ENCODE results near the gene CD274. TPM values are rescaled to one million over a fixed set of nuclear protein-coding genes. Genes with fewer than 3 reads are reported as not detected.

CD274 gene
- polyA plus RNA-seq, 1 donor from 2014 or later: 0.16 TPM

DNA sequence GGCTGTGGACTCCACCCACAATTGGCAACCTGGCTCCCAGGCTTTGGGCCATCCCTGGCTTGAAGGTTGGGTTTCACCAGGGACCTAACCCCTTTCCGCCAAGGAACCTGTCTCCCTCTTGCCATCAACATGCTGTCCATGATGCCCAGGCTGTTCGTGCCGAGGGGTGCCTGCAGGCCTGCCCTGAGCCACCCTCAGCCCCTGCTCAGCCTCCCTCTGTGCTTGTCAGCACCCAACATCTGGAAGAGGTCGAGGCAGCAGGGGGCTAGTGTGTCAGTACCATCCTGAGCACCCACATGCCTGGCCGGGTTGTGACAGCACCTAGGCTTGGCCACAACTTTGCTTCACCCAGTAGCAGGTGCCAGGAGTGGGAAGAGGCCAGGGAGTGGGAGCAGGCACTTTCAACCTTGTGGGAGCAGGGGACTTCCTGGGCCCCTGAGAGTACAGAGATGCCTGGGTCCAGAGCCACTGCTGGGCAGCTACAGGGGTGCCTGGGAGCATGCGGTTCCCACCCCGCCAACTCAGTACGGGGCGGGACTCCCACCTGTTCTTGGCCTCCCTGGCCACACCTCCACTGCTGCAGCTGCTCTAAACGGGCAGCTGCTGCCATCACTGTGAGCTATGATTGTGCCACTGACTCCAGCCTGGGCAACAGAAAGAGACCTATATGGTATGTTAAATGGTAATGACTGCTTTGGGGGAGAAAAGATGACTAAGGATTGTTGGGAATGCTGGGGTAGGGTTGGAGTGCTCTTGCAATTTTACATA lies 66.3 kb downstream of the CD274 start:
- Histone ChIP-seq H3K9ac (ENCODE audit: low read length) (no peak overlapping the region), H3K4me3 (ENCODE audit: low read length) (no peak overlapping the region), H3K9me2 (ENCODE audit: insufficient read depth, low read length) (no peaks in the 10 kb centered on the region), H3K9me3 (ENCODE audit: low read length) (no peaks in the 10 kb centered on the region), H2AFZ (ENCODE audit: low read depth, low read length) (no peak overlapping the region), H3K27ac (ENCODE audit: low read length) (no peak overlapping the region), H3K36me3 (ENCODE audit: insufficient read depth, low read length) (no peaks in the 10 kb centered on the region), H4K20me1 (ENCODE audit: insufficient read depth) (no peaks in the 10 kb centered on the region), H3K79me2 (replicated peaks; ENCODE audit: insufficient read depth, low read length) (no peaks in the 10 kb centered on the region), H3F3A (ENCODE audit: insufficient read depth, low read length, poor library complexity, severe bottlenecking) (no peaks in the 10 kb centered on the region), H3K4me2 (ENCODE audit: low read length) (no peak overlapping the region), H3K27me3 (ENCODE audit: insufficient read depth, low read depth, low read length) (no peaks in the 10 kb centered on the region)
- TF ChIP-seq SMC3 (conservative IDR thresholded peaks at IDR 0.05; ENCODE audit: poor library complexity): no peak
- TF ChIP-seq TAF1 (IDR thresholded peaks at IDR 0.05; ENCODE audit: low read depth): no peak
- TF ChIP-seq, protein P1, sequence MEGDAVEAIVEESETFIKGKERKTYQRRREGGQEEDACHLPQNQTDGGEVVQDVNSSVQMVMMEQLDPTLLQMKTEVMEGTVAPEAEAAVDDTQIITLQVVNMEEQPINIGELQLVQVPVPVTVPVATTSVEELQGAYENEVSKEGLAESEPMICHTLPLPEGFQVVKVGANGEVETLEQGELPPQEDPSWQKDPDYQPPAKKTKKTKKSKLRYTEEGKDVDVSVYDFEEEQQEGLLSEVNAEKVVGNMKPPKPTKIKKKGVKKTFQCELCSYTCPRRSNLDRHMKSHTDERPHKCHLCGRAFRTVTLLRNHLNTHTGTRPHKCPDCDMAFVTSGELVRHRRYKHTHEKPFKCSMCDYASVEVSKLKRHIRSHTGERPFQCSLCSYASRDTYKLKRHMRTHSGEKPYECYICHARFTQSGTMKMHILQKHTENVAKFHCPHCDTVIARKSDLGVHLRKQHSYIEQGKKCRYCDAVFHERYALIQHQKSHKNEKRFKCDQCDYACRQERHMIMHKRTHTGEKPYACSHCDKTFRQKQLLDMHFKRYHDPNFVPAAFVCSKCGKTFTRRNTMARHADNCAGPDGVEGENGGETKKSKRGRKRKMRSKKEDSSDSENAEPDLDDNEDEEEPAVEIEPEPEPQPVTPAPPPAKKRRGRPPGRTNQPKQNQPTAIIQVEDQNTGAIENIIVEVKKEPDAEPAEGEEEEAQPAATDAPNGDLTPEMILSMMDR (IDR thresholded peaks at IDR 0.05; ENCODE audit: poor library complexity, severe bottlenecking): no peak
- TF ChIP-seq EZH2 (IDR thresholded peaks at IDR 0.05; ENCODE audit: borderline replicate concordance, insufficient read depth, low read length, poor library complexity, severe bottlenecking): no peak
- no peak for TF ChIP-seq POLR2AphosphoS5 (IDR thresholded peaks at IDR 0.05)
- TF ChIP-seq RAD21 (conservative IDR thresholded peaks at IDR 0.05): no peak
- TF ChIP-seq MXI1 (conservative IDR thresholded peaks at IDR 0.05; ENCODE audit: poor library complexity, severe bottlenecking): no peak
- TF ChIP-seq EP300 (conservative IDR thresholded peaks at IDR 0.05; ENCODE audit: poor library complexity, severe bottlenecking): no peak
- TF ChIP-seq, protein P2, sequence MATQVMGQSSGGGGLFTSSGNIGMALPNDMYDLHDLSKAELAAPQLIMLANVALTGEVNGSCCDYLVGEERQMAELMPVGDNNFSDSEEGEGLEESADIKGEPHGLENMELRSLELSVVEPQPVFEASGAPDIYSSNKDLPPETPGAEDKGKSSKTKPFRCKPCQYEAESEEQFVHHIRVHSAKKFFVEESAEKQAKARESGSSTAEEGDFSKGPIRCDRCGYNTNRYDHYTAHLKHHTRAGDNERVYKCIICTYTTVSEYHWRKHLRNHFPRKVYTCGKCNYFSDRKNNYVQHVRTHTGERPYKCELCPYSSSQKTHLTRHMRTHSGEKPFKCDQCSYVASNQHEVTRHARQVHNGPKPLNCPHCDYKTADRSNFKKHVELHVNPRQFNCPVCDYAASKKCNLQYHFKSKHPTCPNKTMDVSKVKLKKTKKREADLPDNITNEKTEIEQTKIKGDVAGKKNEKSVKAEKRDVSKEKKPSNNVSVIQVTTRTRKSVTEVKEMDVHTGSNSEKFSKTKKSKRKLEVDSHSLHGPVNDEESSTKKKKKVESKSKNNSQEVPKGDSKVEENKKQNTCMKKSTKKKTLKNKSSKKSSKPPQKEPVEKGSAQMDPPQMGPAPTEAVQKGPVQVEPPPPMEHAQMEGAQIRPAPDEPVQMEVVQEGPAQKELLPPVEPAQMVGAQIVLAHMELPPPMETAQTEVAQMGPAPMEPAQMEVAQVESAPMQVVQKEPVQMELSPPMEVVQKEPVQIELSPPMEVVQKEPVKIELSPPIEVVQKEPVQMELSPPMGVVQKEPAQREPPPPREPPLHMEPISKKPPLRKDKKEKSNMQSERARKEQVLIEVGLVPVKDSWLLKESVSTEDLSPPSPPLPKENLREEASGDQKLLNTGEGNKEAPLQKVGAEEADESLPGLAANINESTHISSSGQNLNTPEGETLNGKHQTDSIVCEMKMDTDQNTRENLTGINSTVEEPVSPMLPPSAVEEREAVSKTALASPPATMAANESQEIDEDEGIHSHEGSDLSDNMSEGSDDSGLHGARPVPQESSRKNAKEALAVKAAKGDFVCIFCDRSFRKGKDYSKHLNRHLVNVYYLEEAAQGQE (IDR thresholded peaks at IDR 0.05; ENCODE audit: borderline replicate concordance): no peak

DNA sequence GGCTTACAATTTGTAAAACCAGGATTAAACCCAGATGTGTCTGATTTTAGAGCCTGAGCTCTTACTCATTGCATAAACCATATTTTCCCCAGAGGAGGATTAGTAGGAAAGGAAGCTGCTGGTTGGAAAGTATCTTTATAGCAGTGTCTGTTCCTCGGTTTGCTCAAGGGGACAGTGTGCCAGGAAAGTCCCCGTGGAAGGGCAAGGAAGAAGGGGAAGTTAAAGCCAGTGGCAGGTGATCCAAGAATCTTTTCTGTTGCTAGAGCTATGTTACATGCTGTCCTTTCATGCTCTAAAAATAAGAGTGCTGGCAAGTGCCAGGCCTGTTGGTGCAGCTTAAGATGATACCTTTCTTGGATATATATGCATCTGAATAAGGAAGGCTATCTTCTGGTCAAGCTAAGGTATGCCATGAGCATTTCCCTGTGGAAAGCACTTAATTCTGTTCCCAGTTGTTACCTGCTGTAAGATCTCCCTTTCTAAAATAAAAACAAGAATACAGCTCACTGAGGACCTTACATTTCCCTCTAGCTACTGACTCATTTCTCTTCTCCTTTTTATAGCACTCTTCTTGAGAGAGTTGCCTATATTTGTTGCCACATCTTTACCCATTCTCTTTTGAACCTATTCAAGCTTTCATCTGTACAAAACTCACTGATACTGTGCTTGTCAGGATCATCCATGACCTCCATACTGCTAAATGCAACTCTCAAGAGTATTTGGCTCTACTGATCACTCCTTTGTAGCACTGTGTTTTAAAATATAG lies 68.0 kb downstream of the CD274 start:
- H2AFZ ChIP-seq (ENCODE audit: low read depth, low read length): no peak overlapping the region
- no peak overlapping the region for H3K9ac ChIP-seq (ENCODE audit: low read length)
- H3K4me3 ChIP-seq (ENCODE audit: low read length): no peak overlapping the region
- H3K27ac ChIP-seq (ENCODE audit: low read length): no peak overlapping the region
- H3K9me2 ChIP-seq (ENCODE audit: insufficient read depth, low read length): no peaks in the 10 kb centered on the region
- no peaks in the 10 kb centered on the region for H3K9me3 ChIP-seq (ENCODE audit: low read length)
- no peaks in the 10 kb centered on the region for H3K79me2 ChIP-seq (replicated peaks; ENCODE audit: insufficient read depth, low read length)
- H3K27me3 ChIP-seq (ENCODE audit: insufficient read depth, low read depth, low read length): no peaks in the 10 kb centered on the region
- H4K20me1 ChIP-seq (ENCODE audit: insufficient read depth): no peaks in the 10 kb centered on the region
- H3K4me2 ChIP-seq (ENCODE audit: low read length): no peak overlapping the region
- no peak for TF ChIP-seq EZH2 (IDR thresholded peaks at IDR 0.05; ENCODE audit: borderline replicate concordance, insufficient read depth, low read length, poor library complexity, severe bottlenecking)
- TF ChIP-seq MXI1 (conservative IDR thresholded peaks at IDR 0.05; ENCODE audit: poor library complexity, severe bottlenecking): no peak
- no peak for TF ChIP-seq EP300 (conservative IDR thresholded peaks at IDR 0.05; ENCODE audit: poor library complexity, severe bottlenecking)
- TF ChIP-seq POLR2AphosphoS5 (IDR thresholded peaks at IDR 0.05): no peak
- TF ChIP-seq TAF1 (IDR thresholded peaks at IDR 0.05; ENCODE audit: low read depth): no peak
- TF ChIP-seq, protein P2 (IDR thresholded peaks at IDR 0.05; ENCODE audit: borderline replicate concordance): no peak
- no peak for TF ChIP-seq SMC3 (conservative IDR thresholded peaks at IDR 0.05; ENCODE audit: poor library complexity)
- TF ChIP-seq, protein P1 (IDR thresholded peaks at IDR 0.05; ENCODE audit: poor library complexity, severe bottlenecking): no peak
- TF ChIP-seq RAD21 (conservative IDR thresholded peaks at IDR 0.05): no peak
- H3F3A ChIP-seq (ENCODE audit: insufficient read depth, low read length, poor library complexity, severe bottlenecking): no peaks in the 10 kb centered on the region
- no peaks in the 10 kb centered on the region for H3K36me3 ChIP-seq (ENCODE audit: insufficient read depth, low read length)

Measured in neural cell (in vitro differentiated cells).